IgD-negative memory B cell (primary cell): ENCODE measurements around the gene NUP98. TPM values are rescaled to one million over a fixed set of nuclear protein-coding genes. Genes with fewer than 3 reads are reported as not detected.
"Not testable (repeated sequence)": the region's sequence is repeated elsewhere in the genome, so short reads cannot be mapped to it uniquely, and the experiment has no call there.

Experiments
- H3K27ac Mint-ChIP-seq, 3 donors: one replicate each; pipeline ENCODE4 v1.8.0; 2020 to 2022; ENCODE audit warnings: mild to moderate bottlenecking in 3 of 3, mixed read lengths in 3 of 3, moderate library complexity in 1 of 3
- H3K27me3 Mint-ChIP-seq: one replicate; pipeline ENCODE4 v1.8.0; 2021; ENCODE audit warnings: mixed read lengths
- H3K36me3 Mint-ChIP-seq: one replicate; pipeline ENCODE4 v1.8.0; 2020; ENCODE audit warnings: mild to moderate bottlenecking, mixed read lengths
- H3K4me1 Mint-ChIP-seq, 3 donors: one replicate each; pipeline ENCODE4 v1.8.0; 2020 to 2022; ENCODE audit warnings: mixed read lengths in 3 of 3, mild to moderate bottlenecking in 1 of 3
- H3K4me3 Mint-ChIP-seq, 4 donors: one replicate each; pipeline ENCODE4 v1.8.0; 2020 to 2022; ENCODE audit warnings: mild to moderate bottlenecking in 4 of 4, mixed read lengths in 4 of 4, moderate library complexity in 3 of 4
- H3K9me3 Mint-ChIP-seq, 3 donors: one replicate each; pipeline ENCODE4 v1.8.0; 2020 to 2021; ENCODE audit warnings: mixed read lengths in 3 of 3, mild to moderate bottlenecking in 1 of 3
- polyA plus RNA-seq: library from polyadenylated mRNA; unstranded; fragments of 300-500 nt; fragmentation: Illumina TruSeq; gene quantifications from one replicate; pipeline ENCODE4 v1.2.3, GENCODE V29; 2021

Gene NUP98
- polyA plus RNA-seq, 1 donor from 2014 or later, result 34.0 TPM

- H3K4me1 Mint-ChIP-seq, result peaks cover 21 to 28% (median 22%) of the 10 kb centered on the region in 3 donors
Observed at GRCh38 chr11:3796801-3797328, 489 bp downstream of the NUP98 start.

DNA sequence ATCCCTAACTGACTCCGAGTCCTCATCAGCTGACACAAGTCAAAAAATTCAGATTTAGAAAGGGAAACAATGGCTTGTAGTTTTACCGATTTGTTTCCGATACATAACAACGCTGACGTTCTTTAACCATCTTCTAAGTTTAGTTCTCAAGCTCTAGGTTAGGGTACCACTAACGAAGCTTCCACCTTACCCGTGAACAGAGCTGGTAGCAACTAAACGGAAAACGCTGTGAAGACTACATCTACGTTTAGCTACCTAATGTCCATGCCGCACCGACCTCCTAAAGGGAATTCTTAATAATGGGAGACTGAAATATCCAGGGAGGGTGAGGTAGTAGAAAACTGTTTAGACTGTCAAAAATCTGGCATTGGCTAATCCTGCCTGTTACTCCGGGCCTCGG lies 1.0 kb downstream of the NUP98 start:
- Mint-ChIP-seq H3K27me3 (no peaks in the 10 kb centered on the region), H3K27ac (peak overlapping the region; percentile 89 to 98 (median 98)), H3K9me3 (no peaks in the 10 kb centered on the region), H3K4me1 (peaks cover 21 to 28% (median 22%) of the 10 kb centered on the region in 3 donors), H3K4me3 (peak overlapping the region; percentile 88 to 99 (median 96)), H3K36me3 (peaks cover 3% of the 10 kb centered on the region)

More at GRCh38 chr11:3796801-3797328, 489 bp downstream of the NUP98 start:
- H3K36me3 Mint-ChIP-seq, result peaks cover 3% of the 10 kb centered on the region
- H3K27me3 Mint-ChIP-seq, result no peaks in the 10 kb centered on the region
- H3K27ac Mint-ChIP-seq, result peak overlapping the region; percentile 89 to 98 (median 98)
- H3K4me3 Mint-ChIP-seq, result peak overlapping the region; percentile 88 to 99 (median 96)
- no peaks in the 10 kb centered on the region for H3K9me3 Mint-ChIP-seq

GRCh38 chr11:3796002-3796311 lies 1.4 kb downstream of the NUP98 start:
- peak overlapping the region; percentile 89 to 98 (median 98) for H3K27ac Mint-ChIP-seq
- H3K4me1 Mint-ChIP-seq, result peaks cover 21 to 28% (median 22%) of the 10 kb centered on the region in 3 donors
- H3K27me3 Mint-ChIP-seq, result no peaks in the 10 kb centered on the region
- H3K36me3 Mint-ChIP-seq, result peaks cover 3% of the 10 kb centered on the region
- H3K4me3 Mint-ChIP-seq, result peak overlapping the region; percentile 88 to 99 (median 96)
- H3K9me3 Mint-ChIP-seq, result no peaks in the 10 kb centered on the region

DNA sequence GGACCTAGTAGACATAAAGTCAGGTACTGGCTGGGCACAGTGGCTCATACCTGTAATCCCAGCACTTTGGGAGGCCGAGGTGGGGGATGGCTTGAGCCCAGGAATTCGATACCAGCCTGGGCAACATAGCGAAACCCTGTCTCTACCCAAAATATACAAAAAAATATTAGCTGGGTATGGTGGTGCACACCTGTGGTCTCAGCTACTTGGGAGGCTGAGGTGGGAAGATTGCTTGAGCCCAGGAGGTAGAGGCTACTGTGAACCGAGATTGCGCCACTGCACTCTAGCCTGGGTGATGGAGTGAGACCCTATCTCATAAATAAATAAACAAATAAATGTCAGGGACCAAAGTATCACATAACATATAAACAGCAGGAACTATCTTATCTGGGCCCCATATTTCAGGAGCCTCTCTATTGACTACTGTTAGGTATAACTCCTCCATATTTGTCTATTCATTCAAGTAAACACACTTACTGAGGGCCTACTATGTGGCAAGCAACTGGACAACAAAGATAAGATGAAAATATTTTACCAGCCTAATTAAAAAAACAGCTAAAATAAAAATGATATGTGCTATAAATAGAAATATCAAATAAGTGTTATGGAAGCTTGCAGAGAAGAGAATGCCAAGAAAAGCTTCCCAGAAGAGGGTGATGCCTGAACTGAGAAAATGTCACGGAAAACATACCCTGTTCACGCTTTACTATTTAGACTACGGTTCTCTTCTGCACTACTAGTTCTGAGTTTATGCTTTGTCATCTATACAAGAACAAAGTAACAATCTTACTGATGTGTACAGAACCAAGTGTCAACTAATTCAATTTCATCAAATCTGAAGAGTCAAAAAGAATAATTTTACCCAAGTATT lies 2.0 kb downstream of the NUP98 start:
- Mint-ChIP-seq H3K4me1 (peaks cover 22 to 29% (median 24%) of the 10 kb centered on the region in 3 donors), H3K4me3 (peak overlapping the region; percentile 88 to 99 (median 96)), H3K36me3 (peaks cover 3% of the 10 kb centered on the region), H3K9me3 (no peaks in the 10 kb centered on the region), H3K27ac (peak overlapping the region; percentile 89 to 98 (median 98)), H3K27me3 (no peaks in the 10 kb centered on the region)

GRCh38 chr11:3794387-3794786 lies 3.0 kb downstream of the NUP98 start:
- H3K9me3 Mint-ChIP-seq, H3K36me3 Mint-ChIP-seq, H3K27me3 Mint-ChIP-seq: not testable (repeated sequence)
- Mint-ChIP-seq H3K4me1 (peaks cover 24 to 34% (median 27%) of the 10 kb centered on the region in 3 donors), H3K4me3 (peak overlapping the region in 1 of 4 donors; percentile 88), H3K27ac (peak overlapping the region in 1 of 3 donors; percentile 89)

DNA sequence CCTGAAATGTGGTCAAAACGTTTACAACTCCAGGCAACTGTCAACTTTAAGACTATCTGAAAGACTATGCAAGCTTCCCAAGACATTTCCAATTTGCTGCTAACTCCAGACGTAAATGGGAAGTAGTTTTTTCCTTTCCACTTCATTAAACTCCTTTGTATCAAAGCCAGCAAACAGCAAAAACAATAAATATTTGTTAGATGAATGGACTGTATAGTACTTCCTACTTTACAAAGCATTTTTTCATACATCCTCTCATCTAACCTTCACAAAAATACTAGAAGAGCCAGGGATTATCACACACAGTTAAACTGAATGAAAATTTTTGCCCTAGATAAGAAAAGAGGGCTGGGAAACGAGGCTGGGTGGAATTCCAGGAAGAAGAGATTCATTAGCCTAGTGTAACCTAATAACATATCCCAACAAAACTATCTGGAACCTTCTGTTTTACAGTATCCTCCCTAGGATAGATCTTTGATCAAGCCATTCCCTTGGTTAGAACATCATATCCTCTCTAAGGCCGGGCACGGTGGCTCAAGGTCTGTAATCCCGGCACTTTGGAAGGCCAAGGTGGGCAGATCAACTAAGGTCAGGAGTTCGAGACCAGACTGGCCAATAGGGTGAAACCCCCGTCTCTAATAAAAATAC lies 10.4 kb downstream of the NUP98 start:
- no peaks in the 10 kb centered on the region for H3K36me3 Mint-ChIP-seq

DNA sequence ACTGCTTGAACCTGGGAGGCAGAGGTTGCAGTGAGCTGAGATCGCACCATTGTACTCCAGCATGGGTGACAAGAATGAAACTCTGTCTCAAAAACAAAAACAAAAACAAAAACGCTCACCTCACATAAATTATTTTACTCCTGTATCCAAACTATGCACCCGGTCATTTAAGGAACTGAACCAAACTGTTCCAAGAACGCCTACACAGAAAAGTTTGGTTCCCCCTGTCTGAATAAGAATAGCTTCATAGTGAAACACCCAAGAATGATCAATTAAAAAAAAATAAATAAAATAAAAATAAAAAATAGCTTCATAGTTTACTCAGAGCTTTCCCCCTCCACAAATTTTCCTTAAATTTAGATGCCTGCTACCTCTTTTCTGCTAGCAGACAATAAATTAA lies 13.7 kb downstream of the NUP98 start:
- no peaks in the 10 kb centered on the region for H3K36me3 Mint-ChIP-seq
- H3K27ac Mint-ChIP-seq, result no peak overlapping the region

More for the DNA sequence above, 10.4 kb downstream of the NUP98 start:
- peak overlapping the region in 2 of 4 donors; percentile 9 to 56 for H3K4me3 Mint-ChIP-seq
- peaks cover 31 to 47% (median 47%) of the 10 kb centered on the region in 3 donors for H3K4me1 Mint-ChIP-seq
- no peaks in the 10 kb centered on the region for H3K27me3 Mint-ChIP-seq
- peak overlapping the region; percentile 52 to 97 (median 94) for H3K27ac Mint-ChIP-seq
- H3K9me3 Mint-ChIP-seq, result no peaks in the 10 kb centered on the region

GRCh38 chr11:3782963-3783362 lies 14.4 kb downstream of the NUP98 start:
- Mint-ChIP-seq H3K36me3 (no peaks in the 10 kb centered on the region), H3K4me1 (peaks cover 26 to 42% (median 38%) of the 10 kb centered on the region in 3 donors), H3K9me3 (no peaks in the 10 kb centered on the region), H3K27me3 (no peaks in the 10 kb centered on the region), H3K4me3 (no peak overlapping the region), H3K27ac (no peak overlapping the region)

More for the DNA sequence above, 13.7 kb downstream of the NUP98 start:
- Mint-ChIP-seq H3K27me3 (no peaks in the 10 kb centered on the region), H3K4me3 (no peak overlapping the region), H3K9me3 (no peaks in the 10 kb centered on the region), H3K4me1 (peaks cover 27 to 43% (median 39%) of the 10 kb centered on the region in 3 donors)

- Mint-ChIP-seq H3K4me3 (no peak overlapping the region), H3K36me3 (peaks cover 1% of the 10 kb centered on the region), H3K27me3 (no peaks in the 10 kb centered on the region), H3K4me1 (peaks cover 17 to 30% (median 27%) of the 10 kb centered on the region in 3 donors), H3K9me3 (no peaks in the 10 kb centered on the region), H3K27ac (peak overlapping the region in 1 of 3 donors; percentile 19)
Observed at GRCh38 chr11:3781423-3781822, 15.9 kb downstream of the NUP98 start.

DNA sequence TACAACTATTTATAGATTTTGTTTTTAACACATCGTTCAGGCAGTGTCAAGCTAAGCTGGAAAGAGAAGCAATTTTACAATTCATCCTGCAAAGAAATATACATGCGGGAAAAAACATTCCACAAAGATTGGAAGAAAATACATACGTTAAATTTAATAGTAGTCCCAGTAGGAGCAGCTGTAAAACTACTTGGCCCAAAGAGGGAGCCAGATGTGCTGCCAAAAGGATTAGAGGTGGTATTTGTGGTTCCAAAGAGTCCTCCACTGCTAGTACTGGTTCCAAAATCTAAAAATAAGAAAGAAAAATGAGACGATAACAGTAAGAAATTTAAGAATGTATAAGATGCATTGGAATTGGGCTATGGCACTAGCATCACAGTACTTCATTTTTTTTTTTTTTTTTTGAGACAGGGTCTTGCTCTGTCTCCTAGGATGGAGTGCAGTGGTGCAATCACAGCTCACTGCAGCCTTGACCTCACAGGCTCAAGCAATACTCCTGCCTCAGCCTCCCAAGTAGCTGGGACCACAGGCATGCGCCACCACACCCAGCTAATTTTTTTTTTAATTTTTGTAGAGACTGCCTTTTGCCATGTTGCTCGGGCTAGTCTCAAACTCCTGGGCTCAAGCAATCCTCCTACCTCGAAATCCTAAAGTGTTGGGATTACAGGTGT lies 21.5 kb downstream of the NUP98 start:
- Mint-ChIP-seq H3K9me3 (no peaks in the 10 kb centered on the region), H3K36me3 (peaks cover 7% of the 10 kb centered on the region), H3K27me3 (no peaks in the 10 kb centered on the region), H3K4me3 (no peak overlapping the region), H3K27ac (no peak overlapping the region), H3K4me1 (peaks cover 0 to 2% (median 0%) of the 10 kb centered on the region in 3 donors)

- H3K36me3 Mint-ChIP-seq, result peaks cover 7% of the 10 kb centered on the region
- no peak overlapping the region for H3K27ac Mint-ChIP-seq
Observed at GRCh38 chr11:3773180-3773579, 24.2 kb downstream of the NUP98 start.

DNA sequence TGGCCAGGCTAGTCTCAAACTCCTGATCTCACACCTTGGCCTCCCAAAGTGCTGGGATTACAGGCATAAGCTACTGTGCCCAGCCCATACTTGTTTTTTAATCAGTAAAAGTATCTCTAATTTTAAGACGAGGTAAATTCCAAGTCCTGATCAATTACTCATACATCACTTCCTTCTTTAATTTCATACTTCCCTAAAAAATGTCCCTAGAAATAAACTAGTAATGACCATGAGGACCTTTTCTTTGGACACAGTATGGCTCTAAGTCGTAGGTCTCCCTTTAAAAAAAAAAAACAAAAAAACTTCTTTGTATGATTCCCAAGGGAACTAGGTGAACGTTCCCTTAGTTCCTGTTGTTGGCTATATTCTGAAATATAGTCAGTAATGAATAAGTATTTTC lies 29.8 kb downstream of the NUP98 start:
- Mint-ChIP-seq H3K36me3 (peaks cover 9% of the 10 kb centered on the region), H3K27ac (no peak overlapping the region), H3K27me3 (no peaks in the 10 kb centered on the region), H3K4me3 (no peak overlapping the region), H3K4me1 (peaks cover 0 to 1% (median 1%) of the 10 kb centered on the region in 3 donors), H3K9me3 (no peaks in the 10 kb centered on the region)

More at GRCh38 chr11:3773180-3773579, 24.2 kb downstream of the NUP98 start:
- no peaks in the 10 kb centered on the region for H3K27me3 Mint-ChIP-seq
- H3K9me3 Mint-ChIP-seq, result no peaks in the 10 kb centered on the region
- peaks cover 0 to 2% (median 0%) of the 10 kb centered on the region in 3 donors for H3K4me1 Mint-ChIP-seq
- H3K4me3 Mint-ChIP-seq, result no peak overlapping the region

DNA sequence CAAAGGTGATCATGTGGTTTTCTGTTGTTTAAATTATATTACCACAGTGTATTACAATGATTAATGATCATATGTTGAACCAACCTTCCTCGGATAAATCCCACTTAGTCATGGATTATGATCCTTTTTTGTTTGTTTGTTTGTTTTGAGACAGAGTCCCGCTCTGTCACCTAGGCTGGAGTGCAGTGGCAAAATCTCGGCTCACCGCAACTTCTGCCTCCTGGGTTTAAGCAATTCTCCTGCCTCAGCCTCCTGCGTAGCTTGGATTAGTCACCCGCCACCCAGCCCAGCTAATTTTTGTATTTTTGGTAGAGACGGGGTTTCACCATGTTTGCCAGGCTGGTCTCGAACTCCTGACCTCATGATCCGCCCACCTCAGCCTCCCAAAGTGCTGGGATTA lies 30.5 kb downstream of the NUP98 start:
- H3K27ac Mint-ChIP-seq, H3K9me3 Mint-ChIP-seq, H3K36me3 Mint-ChIP-seq, H3K4me1 Mint-ChIP-seq, H3K4me3 Mint-ChIP-seq, H3K27me3 Mint-ChIP-seq: not testable (repeated sequence)

- Mint-ChIP-seq H3K4me1 (peaks cover 0 to 1% (median 1%) of the 10 kb centered on the region in 3 donors), H3K4me3 (no peak overlapping the region), H3K36me3 (peaks cover 5% of the 10 kb centered on the region), H3K27ac (no peak overlapping the region), H3K27me3 (no peaks in the 10 kb centered on the region), H3K9me3 (no peaks in the 10 kb centered on the region)
Observed at GRCh38 chr11:3764266-3764665, 33.1 kb downstream of the NUP98 start.

- no peak overlapping the region for H3K4me3 Mint-ChIP-seq
- no peaks in the 10 kb centered on the region for H3K9me3 Mint-ChIP-seq
- H3K27ac Mint-ChIP-seq, result peak overlapping the region in 1 of 3 donors; percentile 31
- H3K27me3 Mint-ChIP-seq, result no peaks in the 10 kb centered on the region
- no peaks in the 10 kb centered on the region for H3K4me1 Mint-ChIP-seq
- H3K36me3 Mint-ChIP-seq, result peaks cover 5% of the 10 kb centered on the region
Observed at GRCh38 chr11:3755151-3755550, 42.2 kb downstream of the NUP98 start.
